HepG2 (cell line): ENCODE data around the gene ZNF396. TPM values are rescaled to one million over a fixed set of nuclear protein-coding genes. Genes with fewer than 3 reads are reported as not detected.
A peak's percentile ranks its signal among the peaks of the same experiment; 100 is the strongest.

Source experiments
- ADNP ChIP-seq: sonication (generic); formaldehyde crosslinking; IDR thresholded peaks from 2 replicates; pipeline ENCODE4 v1.4.0; 2020; ENCODE audit warnings: missing genetic modification reagents
- ATF6 ChIP-seq: sonication (generic); formaldehyde crosslinking; conservative IDR thresholded peaks from 2 replicates; pipeline ENCODE4 v1.4.0; 2020; ENCODE audit warnings: missing genetic modification reagents
- BORCS8-MEF2B ChIP-seq: sonication (generic); formaldehyde crosslinking; IDR thresholded peaks from 2 replicates; pipeline ENCODE4 v1.8.0; 2022; ENCODE audit warnings: mild to moderate bottlenecking, missing genetic modification reagents
- CREM ChIP-seq, 2 experiments: sonication (generic) in 1 of 2; formaldehyde crosslinking in 1 of 2; IDR thresholded peaks; 2 replicates each; pipeline versions ENCODE4 v1.4.0 to v1.6.1; 2016 to 2020; ENCODE audit warnings: antibody characterized with exemption in 1 of 2, mild to moderate bottlenecking in 1 of 2, missing genetic modification reagents in 1 of 2
- GATAD2A ChIP-seq: IDR thresholded peaks from 2 replicates; pipeline ENCODE4 v1.6.1; 2016
- HIVEP1 ChIP-seq: sonication (generic); formaldehyde crosslinking; IDR thresholded peaks from 2 replicates; pipeline ENCODE4 v1.4.0; 2020; ENCODE audit warnings: mild to moderate bottlenecking, missing genetic modification reagents
- JUN ChIP-seq: sonication (generic); formaldehyde crosslinking; IDR thresholded peaks from 2 replicates; pipeline ENCODE4 v1.4.0; 2020; ENCODE audit warnings: mild to moderate bottlenecking, missing genetic modification reagents
- NR2C2 ChIP-seq: sonication (generic); formaldehyde crosslinking; IDR thresholded peaks from 2 replicates; pipeline ENCODE4 v1.4.0; 2020; ENCODE audit warnings: missing genetic modification reagents, mild to moderate bottlenecking, moderate library complexity, borderline replicate concordance
- NRL ChIP-seq: sonication (generic); formaldehyde crosslinking; IDR thresholded peaks from 2 replicates; pipeline ENCODE4 v1.5.0; 2020; ENCODE audit warnings: missing genetic modification reagents, mild to moderate bottlenecking, moderate library complexity, borderline replicate concordance
- POGZ ChIP-seq: sonication (generic); formaldehyde crosslinking; IDR thresholded peaks from 2 replicates; pipeline ENCODE4 v1.4.0; 2020; ENCODE audit warnings: mild to moderate bottlenecking, missing genetic modification reagents
- PTBP1 ChIP-seq: fragments of 200-400 bp; formaldehyde crosslinking; IDR thresholded peaks from 2 replicates; pipeline ENCODE4 v1.6.1; 2018; ENCODE audit warnings: low read length, low read depth; ENCODE audit not compliant: poor library complexity, severe bottlenecking
- RFX3 ChIP-seq: IDR thresholded peaks from 2 replicates; pipeline ENCODE4 v1.6.1; 2016; ENCODE audit warnings: missing biosample characterization, missing genetic modification reagents
- TARDBP ChIP-seq: sonication (generic); formaldehyde crosslinking; IDR thresholded peaks from 2 replicates; pipeline ENCODE4 v1.8.0; 2022; ENCODE audit warnings: mild to moderate bottlenecking, missing genetic modification reagents
- ZGPAT ChIP-seq: IDR thresholded peaks from 2 replicates; pipeline ENCODE4 v1.6.1; 2016; ENCODE audit warnings: mild to moderate bottlenecking
- ZNF138 ChIP-seq: sonication (generic); formaldehyde crosslinking; IDR thresholded peaks from 2 replicates; pipeline ENCODE4 v1.5.0; 2020; ENCODE audit warnings: mild to moderate bottlenecking, low read depth, missing genetic modification reagents
- ZNF143 ChIP-seq: sonication (generic); formaldehyde crosslinking; IDR thresholded peaks from 2 replicates; pipeline ENCODE4 v1.4.0; 2020; ENCODE audit warnings: missing genetic modification reagents
- ZNF160 ChIP-seq: sonication (generic); formaldehyde crosslinking; IDR thresholded peaks from 2 replicates; pipeline ENCODE4 v1.8.0; 2022; ENCODE audit warnings: mild to moderate bottlenecking, inconsistent platforms, missing genetic modification reagents
- ZNF24 ChIP-seq: fragments of 450-650 bp; IDR thresholded peaks from 2 replicates; pipeline ENCODE4 v1.6.1; 2017; ENCODE audit warnings: antibody characterized with exemption, mild to moderate bottlenecking
- ZNF432 ChIP-seq: sonication (generic); formaldehyde crosslinking; IDR thresholded peaks from 2 replicates; pipeline ENCODE4 v1.5.0; 2020; ENCODE audit warnings: missing genetic modification reagents, mild to moderate bottlenecking, borderline replicate concordance
- ZNF44 ChIP-seq: sonication (generic); formaldehyde crosslinking; IDR thresholded peaks from 2 replicates; pipeline ENCODE4 v1.5.1; 2020; ENCODE audit warnings: mild to moderate bottlenecking, missing genetic modification reagents
- ZNF503 ChIP-seq: sonication (generic); formaldehyde crosslinking; IDR thresholded peaks from 2 replicates; pipeline ENCODE4 v1.4.0; 2020; ENCODE audit warnings: missing genetic modification reagents
- ZNF547 ChIP-seq: sonication (generic); formaldehyde crosslinking; IDR thresholded peaks from 2 replicates; pipeline ENCODE4 v1.5.1; 2020; ENCODE audit warnings: mild to moderate bottlenecking, missing genetic modification reagents
- ZNF556 ChIP-seq: sonication (generic); formaldehyde crosslinking; IDR thresholded peaks from 2 replicates; pipeline ENCODE4 v1.4.0; 2020; ENCODE audit warnings: mild to moderate bottlenecking, missing genetic modification reagents, borderline replicate concordance
- ZNF775 ChIP-seq: sonication (generic); formaldehyde crosslinking; IDR thresholded peaks from 2 replicates; pipeline ENCODE4 v1.4.0; 2020; ENCODE audit warnings: missing genetic modification reagents, mild to moderate bottlenecking, moderate library complexity, borderline replicate concordance
- ZNF792 ChIP-seq: IDR thresholded peaks from 2 replicates; pipeline ENCODE4 v1.6.1; 2016
- ZNF816 ChIP-seq: sonication (generic); formaldehyde crosslinking; IDR thresholded peaks from 2 replicates; pipeline ENCODE4 v1.8.0; 2022; ENCODE audit warnings: missing genetic modification reagents, mild to moderate bottlenecking, borderline replicate concordance
- polyA plus RNA-seq, 8 experiments: library from polyadenylated mRNA; depleted of rRNA in 3 of 8; stranded (reverse) in 7 of 8; unstranded in 1 of 8; fragments of >200 nt; fragmentation: Illumina TruSeq in 4 of 8; extraction: Trizol in 4 of 8; gene quantifications; 2 replicates each; pipeline versions ENCODE4 v1.2.1 to v1.2.3, GENCODE V29; 2011 to 2016; ENCODE audit warnings: low read depth in 4 of 8, missing spikeins in 1 of 8, mixed read lengths in 1 of 8; ENCODE audit not compliant: insufficient read depth in 1 of 8
- total RNA-seq, 5 experiments: library from RNA; depleted of rRNA; stranded (reverse); fragments of >200 nt; fragmentation: Illumina TruSeq; extraction: Trizol; gene quantifications; 2 replicates each; pipeline ENCODE4 v1.2.3, GENCODE V29; 2016; ENCODE audit warnings: low read depth in 1 of 5

ZNF396 gene
- total and polyA plus RNA-seq, 2 of the 13 experiments (the other 11 are each of a cell fraction or from before 2014, with no cell fraction given) = 0.25 to 0.75 TPM

GRCh38 chr18:35343936-35344735, 33.0 kb downstream of the ZNF396 start, which contains the start of gene ZNF24 (continued):
- TF ChIP-seq GATAD2A (CRISPR knock-in tag) (peak; percentile 40; the same call in 1 of the 2 replicates), ADNP (CRISPR knock-in tag) (no peak), BORCS8-MEF2B (no peak), ZNF44 (CRISPR knock-in tag) (peak; percentile 30; the same call in 1 of the 2 replicates), ZNF432 (CRISPR knock-in tag) (no peak), JUN (0 out of 2 replicates have a peak, but pooled peaks have one; percentile 25), ZNF160 (CRISPR knock-in tag) (peak; percentile 46; the same call in 1 of the 2 replicates), ZNF138 (CRISPR knock-in tag) (no peak), ATF6 (CRISPR knock-in tag) (no peak), ZNF24 (no peak), ZNF775 (CRISPR knock-in tag) (0 out of 2 replicates have a peak, but pooled peaks have one; percentile 47), ZGPAT (peak; percentile 80), CREM (IDR thresholded peaks at IDR 0.05) (peak; percentile 87), CREM (CRISPR knock-in tag; IDR thresholded peaks at IDR 0.05) (no peak), PTBP1 (no peak), TARDBP (CRISPR knock-in tag) (peak; percentile 60), RFX3 (CRISPR knock-in tag) (peak; percentile 91), ZNF547 (CRISPR knock-in tag) (peak; percentile 88; the same call in 1 of the 2 replicates), ZNF143 (CRISPR knock-in tag) (peak; percentile 88), NR2C2 (CRISPR knock-in tag) (peak; percentile 78), NRL (CRISPR knock-in tag) (peak; percentile 52; the same call in 1 of the 2 replicates), ZNF503 (CRISPR knock-in tag) (peak; percentile 56; the same call in 1 of the 2 replicates), POGZ (CRISPR knock-in tag) (peak; percentile 47), ZNF792 (no peak), ZNF556 (CRISPR knock-in tag) (no peak), HIVEP1 (CRISPR knock-in tag) (peak; percentile 75; the same call in 1 of the 2 replicates), ZNF816 (CRISPR knock-in tag) (peak; percentile 53; the same call in 1 of the 2 replicates)
